ENCODE results near the gene SLCO2A1.

The SLCO2A1 gene

GRCh38 chr3:134060561-134061385, 31.0 kb upstream of the SLCO2A1 start:
- no peak for DNase-seq (ENCODE audit: low spot score)

- no peak for DNase-seq (ENCODE audit: low spot score)
These were observed 30.2 kb upstream of the SLCO2A1 start for GRCh38 chr3:134059671-134060560.

GRCh38 chr3:134059035-134059601, 29.4 kb upstream of the SLCO2A1 start:
- no peak for DNase-seq (ENCODE audit: low spot score)

DNA sequence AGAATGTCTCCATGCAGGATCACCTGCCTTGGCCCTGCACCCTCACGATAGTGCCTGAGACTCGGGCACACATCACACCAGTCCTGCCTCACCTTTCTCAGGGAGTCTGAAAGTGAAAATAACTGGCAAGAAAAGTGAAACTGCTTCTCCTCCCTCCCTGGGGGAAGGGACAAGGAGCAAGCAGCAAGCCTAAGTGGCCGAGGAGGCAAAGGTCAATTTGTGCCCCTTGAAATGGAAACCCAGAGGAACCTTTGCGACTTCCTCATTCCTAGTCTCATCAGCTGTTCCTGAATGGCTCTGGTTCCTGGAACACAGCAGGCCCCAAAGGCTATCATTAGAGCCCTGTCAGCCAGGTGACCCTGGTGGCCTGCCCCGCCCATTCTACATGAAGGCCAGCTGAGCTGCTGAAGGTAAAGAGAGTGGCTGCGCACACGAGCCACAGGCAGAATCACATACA, 28.0 kb upstream of the SLCO2A1 start:
- DNase-seq (ENCODE audit: low spot score) = no peak

DNA sequence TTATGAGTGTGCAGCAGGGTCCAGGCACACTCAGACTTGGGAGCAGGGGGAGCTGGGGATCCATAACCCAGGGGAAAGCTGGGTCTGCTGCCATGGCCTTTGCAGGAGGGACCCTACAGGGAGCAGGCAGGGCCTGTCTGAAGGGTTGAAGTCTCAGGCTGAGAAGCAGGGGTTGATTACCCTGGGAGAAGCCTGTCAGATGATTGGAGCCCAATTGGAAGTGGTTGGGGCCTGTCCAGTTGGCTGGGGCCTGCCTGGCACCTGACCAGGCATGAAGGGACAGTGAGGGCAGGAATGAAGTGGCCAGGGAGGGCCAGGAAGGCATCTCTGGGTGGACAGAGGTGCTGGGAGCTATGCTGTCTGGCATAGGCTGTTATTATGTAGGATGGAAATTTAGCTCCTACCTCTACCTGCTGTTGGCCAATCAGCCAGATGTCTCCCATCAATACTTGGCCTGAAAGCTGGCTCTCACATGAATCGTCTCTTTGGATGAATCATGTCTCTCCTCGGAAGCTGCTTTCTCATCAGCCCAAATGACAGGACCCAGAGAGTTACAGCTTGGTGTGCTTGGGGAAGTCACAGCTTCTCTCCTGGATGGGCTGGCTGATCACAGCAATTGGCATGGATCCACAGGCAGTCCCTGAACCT, 27.4 kb upstream of the SLCO2A1 start:
- no peak for DNase-seq (ENCODE audit: low spot score)

DNA sequence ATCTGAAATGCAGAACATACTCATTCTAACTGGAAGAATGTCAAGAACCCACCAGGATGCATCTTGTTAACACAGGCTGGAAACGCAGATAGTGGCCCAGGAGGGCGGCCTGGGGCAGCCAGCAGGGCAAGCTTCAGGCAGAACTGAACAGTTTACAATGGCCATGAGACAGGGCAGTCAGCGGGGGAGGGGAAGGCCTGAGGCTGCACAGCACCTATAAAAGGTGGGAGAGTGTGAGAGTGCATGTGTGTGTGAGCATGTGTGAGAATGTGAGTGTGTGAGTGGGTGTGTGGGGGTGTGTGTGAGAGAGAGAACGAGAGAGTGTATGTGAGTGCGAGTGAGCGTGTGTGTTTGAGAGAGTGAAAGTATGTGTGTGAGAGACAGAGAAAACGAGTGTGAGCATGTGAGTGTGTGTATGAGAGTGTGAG, 26.8 kb upstream of the SLCO2A1 start:
- no peak for DNase-seq (ENCODE audit: low spot score)

DNA sequence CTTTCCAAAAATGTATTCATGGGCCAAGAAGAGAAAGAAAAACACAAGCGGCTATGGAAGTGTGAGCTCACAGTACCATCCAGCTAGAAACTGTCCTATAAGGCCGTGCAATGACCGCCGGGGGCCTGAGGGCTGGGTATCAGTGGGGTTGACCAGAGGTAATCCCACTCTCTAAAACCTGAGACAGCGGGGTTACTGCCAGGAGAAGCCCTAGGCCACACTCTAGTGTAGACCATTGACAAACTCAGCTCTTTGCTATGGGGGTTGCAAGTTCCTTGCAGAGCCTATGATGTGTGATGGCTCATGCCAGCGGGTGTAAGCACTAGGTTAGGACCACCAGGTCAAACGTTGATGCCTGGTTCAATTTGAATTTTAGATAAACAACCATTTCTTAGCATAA, 25.9 kb upstream of the SLCO2A1 start:
- no peak for DNase-seq (ENCODE audit: low spot score)

DNA sequence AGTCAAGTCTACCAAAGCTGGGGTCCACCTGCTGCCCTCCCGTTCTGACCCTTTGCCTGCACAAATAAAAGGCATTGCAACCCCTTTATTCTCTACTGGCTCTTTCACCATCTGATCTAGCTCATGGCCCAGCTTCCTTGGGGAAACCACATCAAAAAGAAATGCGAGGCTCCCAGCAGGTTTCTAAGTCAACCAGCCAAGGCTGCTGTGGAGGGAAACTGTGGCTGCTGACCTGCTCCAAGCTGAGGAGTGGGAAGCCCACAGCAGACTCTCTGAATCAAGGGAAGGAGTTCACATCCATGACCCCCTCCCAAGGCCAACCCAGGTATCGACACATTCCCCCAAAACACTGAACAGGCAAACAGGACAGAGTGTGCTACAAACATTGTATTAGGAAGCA, 25.2 kb upstream of the SLCO2A1 start:
- no peak for DNase-seq (ENCODE audit: low spot score)

DNA sequence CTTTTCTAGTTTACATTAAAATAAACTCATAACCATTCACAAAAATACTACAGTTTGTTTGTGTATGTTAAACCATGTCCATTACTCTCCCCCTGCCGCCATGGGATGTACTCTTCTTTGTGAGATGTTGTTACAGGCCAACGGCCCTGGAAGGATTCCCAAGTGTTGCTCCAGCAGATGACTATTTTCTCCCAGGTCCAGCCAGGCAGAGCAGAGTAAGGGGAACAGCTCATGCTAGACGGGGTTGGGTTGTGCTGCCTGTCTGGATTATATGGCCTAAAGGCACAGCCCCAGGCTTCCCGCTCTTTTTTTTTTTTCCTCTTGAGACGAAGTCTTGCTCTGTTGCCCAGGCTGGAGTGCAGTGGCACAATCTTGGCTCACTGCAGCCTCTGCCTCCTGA, 24.5 kb upstream of the SLCO2A1 start:
- no peak for DNase-seq (ENCODE audit: low spot score)

DNA sequence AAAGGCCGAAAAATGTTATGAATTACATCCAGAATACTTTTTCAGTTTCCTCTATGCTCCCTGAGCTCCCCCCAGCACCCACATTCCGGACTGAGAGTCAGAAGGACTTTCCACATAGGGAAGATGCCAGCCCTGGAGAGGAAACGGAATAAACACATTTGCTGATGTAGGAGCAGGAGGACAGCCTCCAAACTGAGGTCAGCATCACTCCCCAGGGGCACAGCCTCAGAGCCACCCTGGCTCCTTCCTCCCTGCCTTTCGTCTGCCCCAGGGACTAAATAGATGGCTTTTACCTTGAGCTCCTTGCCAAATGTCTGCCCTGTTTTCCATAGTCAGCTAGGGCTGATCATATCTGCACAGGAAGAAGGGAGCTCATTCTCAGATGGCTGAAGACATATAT, 22.6 kb upstream of the SLCO2A1 start:
- DNase-seq (ENCODE audit: low spot score) = no peak

- no peak for DNase-seq (ENCODE audit: low spot score)
These were observed 20.0 kb upstream of the SLCO2A1 start for GRCh38 chr3:134049676-134050075.

DNA sequence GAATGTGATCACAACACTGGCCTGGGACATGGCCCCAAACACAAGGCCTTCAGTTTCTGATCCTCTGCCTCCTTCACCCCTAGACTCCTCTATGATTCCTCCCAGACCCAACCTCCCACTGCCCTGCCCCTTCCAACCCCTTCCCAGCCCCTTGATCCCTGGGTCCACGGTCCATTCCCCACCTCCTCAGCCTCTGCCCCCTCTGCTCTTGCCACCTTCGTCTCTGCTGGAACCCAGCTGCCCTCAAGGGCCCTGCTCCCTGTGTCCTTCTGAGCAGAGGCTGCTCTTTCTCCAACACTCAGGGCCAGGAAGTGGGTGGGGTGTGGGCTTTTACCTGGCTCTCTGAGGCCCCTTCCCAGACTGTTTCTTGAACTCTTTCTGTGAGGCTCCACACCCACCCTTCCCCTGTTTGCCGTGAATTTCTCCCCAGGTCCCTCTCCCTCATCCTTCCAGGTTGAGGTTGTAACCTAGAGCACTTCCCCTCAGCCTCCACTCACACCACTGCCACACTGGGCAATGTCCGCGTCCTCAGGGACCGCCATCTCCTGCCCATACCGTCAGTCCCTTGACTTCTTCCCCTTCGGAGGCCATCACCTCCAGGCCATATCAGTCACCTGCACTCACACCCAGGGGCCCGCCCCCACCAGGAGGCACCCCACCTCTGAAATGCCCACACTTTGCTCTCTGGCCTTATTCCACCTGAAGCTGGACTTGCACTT, 18.7 kb upstream of the SLCO2A1 start:
- DNase-seq (ENCODE audit: low spot score) = no peak

DNA sequence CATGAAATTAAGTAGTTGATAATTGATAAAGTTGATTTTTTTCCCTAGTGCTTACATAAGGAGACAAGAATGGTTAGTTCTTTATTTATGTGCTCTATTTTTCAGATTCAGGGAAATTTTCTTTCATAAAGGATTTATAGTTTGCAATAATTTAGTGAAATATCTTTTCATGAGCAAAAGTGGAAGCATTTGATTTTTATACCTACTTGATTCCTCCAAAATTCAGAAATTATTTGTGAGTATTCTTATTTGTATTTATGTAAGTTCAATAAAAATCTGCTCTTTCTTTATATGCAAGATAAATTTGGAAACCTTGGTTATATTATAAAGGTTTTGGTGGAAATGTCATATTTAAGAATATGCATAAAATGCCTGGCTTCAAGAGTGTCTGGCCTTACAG, 14.7 kb upstream of the SLCO2A1 start:
- DNase-seq (ENCODE audit: low spot score) = no peak

GRCh38 chr3:134040066-134040465, 10.3 kb upstream of the SLCO2A1 start:
- DNase-seq (ENCODE audit: low spot score) = no peak

DNA sequence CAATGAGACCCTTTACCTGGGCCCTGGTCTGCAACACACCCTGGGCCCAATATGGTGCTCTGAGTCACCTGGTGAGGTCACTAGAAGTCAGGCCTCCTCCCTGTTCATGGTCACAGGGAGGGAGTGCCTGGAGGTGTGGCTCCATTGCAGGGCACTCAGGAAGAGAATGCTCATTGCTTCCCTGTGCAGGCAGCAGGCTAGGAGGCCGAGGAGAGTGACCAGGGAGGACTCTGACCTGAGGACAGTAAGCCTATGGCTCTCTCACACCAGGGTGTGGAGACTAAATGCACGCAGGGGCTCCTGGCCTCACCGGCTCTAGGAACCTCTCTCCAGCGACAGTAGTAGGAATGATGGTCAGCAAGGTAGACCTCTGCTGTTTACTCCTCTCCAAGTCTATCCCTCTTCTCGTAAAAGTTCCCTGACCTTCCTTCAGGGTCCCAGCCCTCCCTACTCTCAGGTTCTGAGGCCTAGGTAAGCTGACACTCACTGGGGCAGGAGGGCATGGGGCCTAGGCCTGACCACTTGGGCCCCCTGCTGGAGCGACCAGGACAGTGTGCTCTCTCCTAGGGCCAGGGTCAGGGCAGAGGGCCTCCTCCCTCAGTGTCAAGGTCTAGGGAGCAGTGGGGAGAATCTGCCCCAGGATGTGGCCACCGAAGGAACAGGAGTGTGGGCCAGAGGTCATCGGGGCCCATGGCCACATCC, 9.6 kb upstream of the SLCO2A1 start:
- no peak for DNase-seq (ENCODE audit: low spot score)

DNA sequence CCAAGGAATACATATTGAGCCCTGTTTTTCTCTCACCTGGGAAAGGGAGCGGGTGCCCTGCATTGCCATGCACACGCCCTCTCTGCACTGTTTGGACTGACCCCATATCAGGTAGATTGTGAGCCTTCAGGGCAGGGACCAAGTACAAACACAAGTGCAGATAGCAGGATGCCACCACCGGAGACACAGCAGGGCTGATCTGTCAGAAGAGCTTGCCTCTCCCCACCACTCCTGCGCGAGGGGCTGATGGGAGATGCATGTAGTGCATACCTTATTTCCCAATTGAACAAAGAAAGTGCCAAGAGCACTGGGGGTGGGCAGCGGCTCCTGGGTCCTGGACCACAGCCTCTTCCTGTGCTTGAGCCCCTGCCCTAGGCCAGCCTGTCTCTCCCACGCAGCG, 9.0 kb upstream of the SLCO2A1 start:
- DNase-seq (ENCODE audit: low spot score) = no peak

DNA sequence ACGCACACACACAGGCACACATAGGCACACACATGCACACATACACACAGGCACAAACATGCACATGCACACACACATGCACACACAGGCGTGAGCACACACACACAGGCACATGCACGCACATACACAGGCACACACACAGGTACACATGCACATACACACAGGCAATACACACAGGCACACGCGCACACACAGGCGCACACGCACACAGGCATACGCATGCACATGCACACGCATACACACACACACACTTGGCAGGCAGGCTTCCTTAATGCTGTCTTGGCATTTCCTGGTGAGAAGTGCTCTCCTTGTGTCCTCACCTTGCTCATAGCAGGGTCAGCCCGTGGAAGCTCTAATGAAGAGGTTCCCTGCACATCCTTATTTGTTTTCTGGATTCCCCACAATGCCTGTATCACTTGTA, 8.4 kb upstream of the SLCO2A1 start:
- no peak for DNase-seq (ENCODE audit: low spot score)

DNA sequence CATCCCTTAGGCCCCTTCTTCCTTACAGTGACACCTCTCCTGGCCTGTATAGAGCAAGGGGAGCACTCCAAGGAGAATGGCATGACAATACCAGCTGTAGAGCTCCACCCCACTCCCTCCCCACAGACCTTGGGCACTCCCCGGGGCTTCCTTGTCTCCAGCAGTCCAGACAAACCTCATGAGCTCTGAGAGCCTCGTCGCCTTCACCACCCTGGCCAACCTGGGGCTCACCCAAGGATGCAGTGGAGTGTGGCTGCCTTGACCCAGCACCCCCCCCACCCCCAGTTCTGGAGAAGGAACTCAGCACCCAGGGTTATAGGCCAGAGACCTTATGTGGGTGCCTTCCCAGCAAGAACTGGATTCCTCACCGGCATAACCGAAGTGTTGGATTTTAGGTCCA, 7.4 kb upstream of the SLCO2A1 start:
- DNase-seq (ENCODE audit: low spot score) = no peak

DNA sequence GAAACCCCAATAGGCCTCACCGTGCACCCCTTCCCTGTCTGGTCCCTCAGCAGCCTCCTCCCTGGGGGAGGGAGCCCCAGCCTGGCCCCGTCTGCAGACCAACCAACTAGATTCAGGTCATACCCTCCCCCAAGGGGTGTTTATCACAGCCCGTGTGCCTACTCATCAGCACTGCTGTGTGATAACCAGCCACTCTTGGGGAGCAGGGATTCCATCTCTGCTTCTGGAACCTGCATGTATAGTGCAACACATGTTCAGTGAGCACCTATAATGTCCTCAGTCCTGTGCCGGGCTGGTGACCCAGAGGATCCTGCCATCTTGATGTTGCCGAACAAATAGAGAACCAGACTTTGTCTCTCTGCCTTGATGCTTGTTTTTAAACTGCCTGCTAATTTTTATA, 6.6 kb upstream of the SLCO2A1 start:
- DNase-seq (ENCODE audit: low spot score) = no peak

DNA sequence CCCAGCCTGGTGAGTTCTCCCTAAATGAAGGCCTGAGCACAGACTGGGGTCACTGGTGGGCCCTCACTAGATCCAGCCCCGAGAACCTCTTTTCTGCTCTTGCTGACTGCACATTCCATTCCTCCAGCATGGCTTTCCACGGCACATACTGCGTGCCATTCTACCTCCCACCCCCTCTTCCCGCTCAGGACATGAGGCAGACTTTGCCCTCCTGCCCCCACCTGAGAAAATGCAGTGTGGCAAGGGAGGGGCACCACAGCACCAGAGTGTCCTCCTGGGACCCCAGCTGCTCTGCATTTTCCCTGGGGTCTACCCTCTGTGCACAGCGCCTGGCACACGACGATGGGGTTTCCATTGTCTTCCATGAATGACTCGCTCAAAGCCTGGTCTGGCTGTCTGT, 6.1 kb upstream of the SLCO2A1 start:
- DNase-seq (ENCODE audit: low spot score) = no peak

Data from CD4-positive, alpha-beta T cell treated with Interleukin-15 for 4 hours (primary cell).